ENCODE measurements around the gene BORCS6. TPM values are rescaled to one million over a fixed set of nuclear protein-coding genes. Genes with fewer than 3 reads are reported as not detected.

The BORCS6 gene
- total and polyA plus RNA-seq, 9 of the 15 experiments (the other 6 are each of a cell fraction or from before 2014, with no cell fraction given) = 0.01 to 7.4 (median 2.3) TPM

GRCh38 chr17:8220783-8221662 lies 31.0 kb upstream of the BORCS6 start (continued):
- TF ChIP-seq ZBTB40 (IDR thresholded peaks at IDR 0.05) (peak; percentile 82), ZBTB40 (CRISPR knock-in tag; IDR thresholded peaks at IDR 0.05) (no peak), FOXK2 (conservative IDR thresholded peaks at IDR 0.05 in 1 of 2, IDR thresholded peaks at IDR 0.05 in 1 of 2; ENCODE audit: low read depth in 2 of 2) (peak in 1 of 2 experiments; percentile 56; a peak in 2 of 4 replicates), ZNF764 (CRISPR knock-in tag; IDR thresholded peaks at IDR 0.05; ENCODE audit: low read depth) (no peak), MAFG (tag; conservative IDR thresholded peaks at IDR 0.05) (peak; percentile 60), ZNF140 (CRISPR knock-in tag; IDR thresholded peaks at IDR 0.05) (no peak), GABPA (tag; conservative IDR thresholded peaks at IDR 0.05; ENCODE audit: low read depth) (no peak), MEIS2 (IDR thresholded peaks at IDR 0.05; ENCODE audit: partially characterized antibody) (peak; percentile 88), ATF1 (CRISPR knock-in tag; IDR thresholded peaks at IDR 0.05) (no peak), ATF1 (tag; IDR thresholded peaks at IDR 0.05) (peak; percentile 82), TOE1 (IDR thresholded peaks at IDR 0.05; ENCODE audit: borderline replicate concordance) (0 out of 2 replicates have a peak, but pooled peaks have one; percentile 12), TOE1 (CRISPR knock-in tag; IDR thresholded peaks at IDR 0.05; ENCODE audit: borderline replicate concordance, low read depth) (no peak), POLR2H (tag; IDR thresholded peaks at IDR 0.05; ENCODE audit: low read depth) (peak; percentile 99), MITF (IDR thresholded peaks at IDR 0.05) (no peak), CEBPG (CRISPR knock-in tag; IDR thresholded peaks at IDR 0.05) (peak; percentile 41; the same call in 1 of the 2 replicates), CEBPG (tag; conservative IDR thresholded peaks at IDR 0.05 in 1 of 2, IDR thresholded peaks at IDR 0.05 in 1 of 2) (peak; percentile 54 to 55; a peak in 3 of 4 replicates), ESRRA (IDR thresholded peaks at IDR 0.05; ENCODE audit: borderline replicate concordance, low read depth) (peak; percentile 77), RB1 (IDR thresholded peaks at IDR 0.05; ENCODE audit: low read depth) (peak; percentile 61; the same call in 1 of the 2 replicates)
